IPS-18a (cell line): ENCODE results near the gene DND1.
A peak's percentile ranks its signal among the peaks of the same experiment; 100 is the strongest.
"Not testable (repeated sequence)": the region's sequence is repeated elsewhere in the genome, so short reads cannot be mapped to it uniquely, and the experiment has no call there.

Experiments
- H3K27ac ChIP-seq: one replicate; pipeline ENCODE4 v1.5.1; 2013; ENCODE audit warnings: low read length
- H3K27me3 ChIP-seq: one replicate; pipeline ENCODE4 v1.6.1; 2013; ENCODE audit warnings: mild to moderate bottlenecking, low read length; ENCODE audit not compliant: control insufficient read depth, insufficient read depth
- H3K36me3 ChIP-seq: one replicate; pipeline ENCODE4 v1.6.1; 2013; ENCODE audit warnings: low read depth, low read length; ENCODE audit not compliant: control insufficient read depth
- H3K4me1 ChIP-seq: one replicate; pipeline ENCODE4 v1.6.1; 2013; ENCODE audit warnings: low read depth, low read length; ENCODE audit not compliant: control insufficient read depth
- H3K4me3 ChIP-seq: one replicate; pipeline ENCODE4 v1.5.1; 2013; ENCODE audit warnings: low read length
- H3K9ac ChIP-seq: one replicate; pipeline ENCODE4 v1.6.1; 2013; ENCODE audit warnings: mild to moderate bottlenecking, low read length, moderate library complexity
- H3K9me3 ChIP-seq: one replicate; pipeline ENCODE4 v1.6.1; 2013; ENCODE audit warnings: low read depth, low read length; ENCODE audit not compliant: control insufficient read depth

Gene DND1

GRCh38 chr5:140673187-140673976 lies at the start of gene DND1:
DND1 (minus strand) TSS chr5:140673576; CDS start chr5:140673542, 34 bp downstream.
- Histone ChIP-seq H3K36me3 (peaks cover 51% of the 10 kb centered on the region), H3K9ac (no peak within 1 kb of the TSS)

DNA sequence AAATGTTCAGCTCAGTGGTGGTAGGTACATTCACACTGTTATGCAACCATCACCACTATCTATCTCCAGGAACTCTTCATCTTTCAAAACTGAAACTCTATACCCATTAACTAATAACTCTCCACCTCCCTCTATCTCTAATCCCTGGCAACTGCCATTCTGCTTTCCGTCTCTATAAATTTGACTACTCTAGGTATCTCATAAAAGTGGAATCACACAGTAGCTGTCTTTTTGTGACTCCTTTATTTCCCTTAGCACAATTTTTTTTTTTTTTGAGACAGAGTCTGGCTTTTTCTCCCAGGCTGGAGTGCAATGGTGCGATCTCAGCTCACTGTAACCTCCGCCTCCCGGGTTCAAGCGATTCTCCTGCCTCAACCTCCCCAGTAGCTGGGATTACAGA lies 48.0 kb upstream of the DND1 start:
- H3K9me3 ChIP-seq, H3K4me1 ChIP-seq, H3K27me3 ChIP-seq, H3K4me3 ChIP-seq, H3K36me3 ChIP-seq, H3K9ac ChIP-seq, H3K27ac ChIP-seq: not testable (repeated sequence)

More at GRCh38 chr5:140673187-140673976, at the start of gene DND1:
- Histone ChIP-seq H3K27ac (no peak within 1 kb of the TSS), H3K9me3 (no peaks in the 10 kb centered on the region), H3K4me1 (no peaks in the 10 kb centered on the region), H3K27me3 (no peaks in the 10 kb centered on the region), H3K4me3 (no peak within 1 kb of the TSS)

DNA sequence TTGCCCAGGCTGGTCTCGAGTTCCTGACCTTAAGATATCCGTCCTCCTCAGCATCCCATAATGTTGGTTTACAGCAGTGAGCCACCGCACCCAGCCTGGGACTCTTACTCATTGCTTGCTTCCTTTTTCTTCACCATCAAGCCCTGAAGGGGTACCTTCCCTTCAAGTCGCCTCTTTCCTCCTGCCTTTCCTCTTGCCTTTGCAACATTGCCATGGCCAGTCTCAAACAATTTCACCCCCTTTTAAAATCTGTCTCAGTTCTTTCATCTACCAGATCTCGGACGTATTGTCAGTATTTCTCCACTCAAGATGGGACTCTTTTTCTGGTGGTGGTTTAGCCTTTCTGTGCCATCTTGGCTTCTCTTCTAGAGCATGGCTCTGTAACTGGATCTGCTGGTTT lies 47.4 kb upstream of the DND1 start:
- H3K27me3 ChIP-seq, H3K9ac ChIP-seq, H3K4me1 ChIP-seq, H3K36me3 ChIP-seq, H3K9me3 ChIP-seq, H3K4me3 ChIP-seq, H3K27ac ChIP-seq: not testable (repeated sequence)

- Histone ChIP-seq H3K4me3 (no peak overlapping the region), H3K27me3 (no peaks in the 10 kb centered on the region), H3K9ac (no peak overlapping the region), H3K9me3 (no peaks in the 10 kb centered on the region), H3K4me1 (no peaks in the 10 kb centered on the region), H3K36me3 (no peaks in the 10 kb centered on the region), H3K27ac (no peak overlapping the region)
Measured at GRCh38 chr5:140718266-140718592, 44.9 kb upstream of the DND1 start.

GRCh38 chr5:140716238-140716637 lies 42.9 kb upstream of the DND1 start:
- H3K9me3 ChIP-seq, H3K9ac ChIP-seq, H3K4me1 ChIP-seq, H3K27me3 ChIP-seq, H3K27ac ChIP-seq, H3K4me3 ChIP-seq, H3K36me3 ChIP-seq: not testable (repeated sequence)

DNA sequence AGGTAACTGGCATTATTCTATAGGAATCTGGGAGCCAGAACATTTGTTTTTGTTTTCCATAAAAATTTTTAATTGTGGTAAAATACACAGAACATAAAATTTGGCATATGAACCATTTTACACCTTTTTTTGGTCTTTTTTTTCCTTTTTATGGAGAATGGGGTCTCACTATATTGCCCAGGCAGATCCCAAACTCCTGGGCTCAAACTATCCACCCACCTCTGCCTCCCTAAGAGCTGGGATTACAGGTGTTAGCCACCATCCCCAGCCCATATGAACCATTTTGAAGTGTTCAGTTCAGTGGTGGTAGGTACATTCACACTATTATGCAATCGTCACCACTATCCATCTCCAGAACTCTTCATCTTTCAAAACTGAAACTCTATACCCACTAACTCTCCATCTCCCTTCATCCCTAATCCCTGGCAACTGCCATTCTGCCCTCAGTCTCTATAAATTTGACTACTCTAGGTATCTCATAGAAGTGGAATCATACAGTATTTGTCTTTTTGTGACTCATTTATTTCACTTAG lies 40.3 kb upstream of the DND1 start:
- H3K27me3 ChIP-seq = peaks cover 5% of the 10 kb centered on the region
- no peaks in the 10 kb centered on the region for H3K4me1 ChIP-seq
- H3K36me3 ChIP-seq = no peaks in the 10 kb centered on the region
- no peak overlapping the region for H3K9ac ChIP-seq
- H3K4me3 ChIP-seq = no peak overlapping the region
- no peaks in the 10 kb centered on the region for H3K9me3 ChIP-seq
- no peak overlapping the region for H3K27ac ChIP-seq

DNA sequence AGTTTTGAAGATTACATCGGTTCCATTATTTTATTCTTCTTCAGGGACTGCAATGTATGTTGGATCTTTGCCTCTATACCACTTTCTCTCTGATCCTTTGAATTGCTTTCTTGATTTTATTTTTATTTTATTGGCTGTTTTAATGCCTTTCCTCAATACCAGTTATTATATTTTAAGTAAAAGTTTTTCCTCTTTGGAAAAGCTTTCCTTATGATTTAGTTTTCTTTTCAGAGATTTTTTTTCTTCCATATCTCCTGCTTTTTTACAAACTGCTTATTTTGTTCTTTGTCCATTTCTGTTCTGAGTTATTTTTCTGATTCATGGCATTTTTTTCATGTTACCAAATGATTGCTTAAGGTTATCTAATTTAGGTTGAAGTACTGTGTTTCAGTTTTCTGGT lies 38.4 kb upstream of the DND1 start:
- H3K27me3 ChIP-seq = peaks cover 5% of the 10 kb centered on the region
- no peak overlapping the region for H3K9ac ChIP-seq
- no peaks in the 10 kb centered on the region for H3K36me3 ChIP-seq
- H3K9me3 ChIP-seq = no peaks in the 10 kb centered on the region
- H3K4me3 ChIP-seq = peak overlapping the region; percentile 76
- H3K27ac ChIP-seq = no peak overlapping the region
- no peaks in the 10 kb centered on the region for H3K4me1 ChIP-seq

- Histone ChIP-seq H3K4me3 (peak overlapping the region; percentile 76), H3K9me3 (no peaks in the 10 kb centered on the region)
Measured at GRCh38 chr5:140710899-140711552, 37.6 kb upstream of the DND1 start.

DNA sequence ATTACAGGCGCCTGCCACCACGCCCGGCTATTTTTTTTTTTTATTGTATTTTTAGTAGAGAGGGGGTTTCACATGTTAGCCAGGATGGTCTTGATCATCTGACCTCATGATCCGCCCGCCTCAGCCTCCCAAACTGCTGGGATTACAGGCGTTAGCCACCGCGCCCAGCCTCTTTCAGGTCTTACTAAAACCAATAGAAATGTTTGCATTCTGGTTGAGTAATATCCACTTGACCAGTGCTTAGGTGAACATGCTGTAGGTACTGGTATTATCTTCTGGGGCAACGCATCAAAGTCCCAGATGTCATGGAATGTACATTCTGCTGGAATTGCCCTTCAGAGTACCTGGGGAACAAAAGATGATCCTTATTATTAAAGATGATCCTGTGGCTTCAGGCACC lies 35.4 kb upstream of the DND1 start:
- not testable (repeated sequence) for H3K9me3 ChIP-seq, H3K9ac ChIP-seq, H3K27me3 ChIP-seq, H3K4me1 ChIP-seq, H3K27ac ChIP-seq, H3K4me3 ChIP-seq
- H3K36me3 ChIP-seq = peaks cover 26% of the 10 kb centered on the region

More at GRCh38 chr5:140710899-140711552, 37.6 kb upstream of the DND1 start:
- no peak overlapping the region for H3K27ac ChIP-seq
- H3K9ac ChIP-seq = peak overlapping the region; percentile 10
- H3K27me3 ChIP-seq = peaks cover 5% of the 10 kb centered on the region
- peaks cover 6% of the 10 kb centered on the region for H3K36me3 ChIP-seq
- no peaks in the 10 kb centered on the region for H3K4me1 ChIP-seq

DNA sequence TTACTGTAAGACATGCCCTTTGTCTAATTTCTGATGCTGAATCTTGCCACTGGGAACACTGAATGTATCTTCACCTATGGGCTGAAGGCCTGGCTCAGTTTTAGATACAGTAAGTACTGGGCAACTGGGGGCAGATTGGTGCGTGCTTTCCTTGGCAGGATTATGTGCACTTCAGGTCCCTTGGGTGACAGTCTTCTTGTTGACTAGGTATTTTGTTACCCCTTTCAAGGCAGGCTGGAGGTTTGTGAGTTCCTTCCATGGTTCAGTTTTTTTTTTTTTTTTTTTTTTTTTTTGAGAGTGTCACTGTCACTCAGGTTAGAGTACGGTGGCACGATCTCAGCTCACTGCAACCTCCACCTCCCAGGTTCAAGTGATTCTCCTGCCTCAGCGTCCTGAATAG lies 34.4 kb upstream of the DND1 start:
- Histone ChIP-seq H3K27me3 (peaks cover 5% of the 10 kb centered on the region), H3K36me3 (peaks cover 32% of the 10 kb centered on the region), H3K9ac (no peak overlapping the region), H3K4me3 (no peak overlapping the region), H3K4me1 (no peaks in the 10 kb centered on the region), H3K9me3 (no peaks in the 10 kb centered on the region), H3K27ac (no peak overlapping the region)

- H3K27ac ChIP-seq = peak within 1 kb of the TSS; percentile 63
Measured at GRCh38 chr5:140700177-140701144, 27.1 kb upstream of the DND1 start, which contains the start of gene ZMAT2. ZMAT2 (plus strand) TSS chr5:140700447; CDS start chr5:140700461, 14 bp downstream.

More at GRCh38 chr5:140700177-140701144, 27.1 kb upstream of the DND1 start, which contains the start of gene ZMAT2:
- Histone ChIP-seq H3K4me1 (peaks cover 7% of the 10 kb centered on the region), H3K9ac (peak within 1 kb of the TSS; percentile 83), H3K27me3 (no peaks in the 10 kb centered on the region), H3K4me3 (peak within 1 kb of the TSS; percentile 94), H3K36me3 (peaks cover 65% of the 10 kb centered on the region), H3K9me3 (no peaks in the 10 kb centered on the region)
